ENCODE measurements around the gene GREB1L. TPM values are rescaled to one million over a fixed set of nuclear protein-coding genes. Genes with fewer than 3 reads are reported as not detected.

GREB1L gene
- total and polyA plus RNA-seq, 2 donors (not counting 1 experiment from before 2014, with no cell fraction given): not detected

- no peak overlapping the region for H3K9ac ChIP-seq (ENCODE audit: low read length)
- ATAC-seq (ENCODE audit: low read depth): no peak
- intact Hi-C loops (cut with micrococcal nuclease): no loop called here
- ChIA-PET POLR2A (no interaction called here), CTCF (no interaction called here)
- no peak for DNase-seq
- peaks cover 3% of the 10 kb centered on the region for H3K27me3 Mint-ChIP-seq
- H4K20me1 ChIP-seq (ENCODE audit: control insufficient read depth, insufficient read depth, low read length, poor library complexity, severe bottlenecking): no peaks in the 10 kb centered on the region
- H3K36me3 ChIP-seq (replicated peaks in 1 of 2; ENCODE audit: control extremely low read depth in 1 of 2, control insufficient read depth in 1 of 2, extremely low read depth in 1 of 2, insufficient read depth in 2 of 2, low read length in 1 of 2): no peaks in the 10 kb centered on the region
- no peaks in the 10 kb centered on the region for H3K4me1 Mint-ChIP-seq
- no peak overlapping the region for H3K27ac Mint-ChIP-seq
- peaks cover 3% of the 10 kb centered on the region for H3K9me3 Mint-ChIP-seq (ENCODE audit: insufficient read depth)
- no peak overlapping the region for H2AFZ ChIP-seq (ENCODE audit: insufficient read depth, low read depth, low read length, poor library complexity, severe bottlenecking)
- H3K27ac ChIP-seq (ENCODE audit: low read length in 2 of 2): no peak overlapping the region
- no peaks in the 10 kb centered on the region for H3K79me2 ChIP-seq (ENCODE audit: control insufficient read depth, insufficient read depth, low read length)
- no peak overlapping the region for H3K4me2 ChIP-seq (replicated peaks; ENCODE audit: low read depth, low read length, poor library complexity, severe bottlenecking)
- H3K4me3 Mint-ChIP-seq: no peak overlapping the region
- TF ChIP-seq CTCF (IDR thresholded peaks at IDR 0.05) (no peak), EZH2 (IDR thresholded peaks at IDR 0.05; ENCODE audit: borderline replicate concordance, insufficient read depth, low read depth, low read length, poor library complexity, severe bottlenecking) (no peak)
- H3K27me3 ChIP-seq (replicated peaks in 1 of 4; ENCODE audit: control extremely low read depth in 1 of 4, control insufficient read depth in 3 of 4, insufficient read depth in 4 of 4, low read length in 3 of 4): no peaks in the 10 kb centered on the region
- no peaks in the 10 kb centered on the region for H3K9me3 ChIP-seq (ENCODE audit: control extremely low read depth in 1 of 3, control insufficient read depth in 2 of 3, insufficient read depth in 1 of 3, low read length in 2 of 3)
- no peaks in the 10 kb centered on the region for H3K4me1 ChIP-seq (ENCODE audit: control insufficient read depth in 2 of 2, insufficient read depth in 2 of 2, low read length in 2 of 2)
- no peak overlapping the region for H3K4me3 ChIP-seq (ENCODE audit: control extremely low read depth in 1 of 5, extremely low read depth in 1 of 5, insufficient read depth in 1 of 5, low read depth in 2 of 5, low read length in 4 of 5)
These were observed 39.6 kb downstream of the GREB1L start for GRCh38 chr18:21281603-21282002.

- POLR2A ChIA-PET: no interaction called here
- ATAC-seq (ENCODE audit: low read depth) (no peak), DNase-seq (no peak)
- TF ChIP-seq EZH2 (IDR thresholded peaks at IDR 0.05; ENCODE audit: borderline replicate concordance, insufficient read depth, low read depth, low read length, poor library complexity, severe bottlenecking) (no peak), CTCF (IDR thresholded peaks at IDR 0.05) (no peak)
- Histone ChIP-seq H3K9me3 (ENCODE audit: control extremely low read depth in 1 of 3, control insufficient read depth in 2 of 3, insufficient read depth in 1 of 3, low read length in 2 of 3) (no peaks in the 10 kb centered on the region), H3K79me2 (ENCODE audit: control insufficient read depth, insufficient read depth, low read length) (no peaks in the 10 kb centered on the region), H3K4me3 (ENCODE audit: control extremely low read depth in 1 of 5, extremely low read depth in 1 of 5, insufficient read depth in 1 of 5, low read depth in 2 of 5, low read length in 4 of 5) (no peak overlapping the region), H4K20me1 (ENCODE audit: control insufficient read depth, insufficient read depth, low read length, poor library complexity, severe bottlenecking) (no peaks in the 10 kb centered on the region), H3K27me3 (replicated peaks in 1 of 4; ENCODE audit: control extremely low read depth in 1 of 4, control insufficient read depth in 3 of 4, insufficient read depth in 4 of 4, low read length in 3 of 4) (no peaks in the 10 kb centered on the region), H3K9ac (ENCODE audit: low read length) (no peak overlapping the region), H3K4me2 (replicated peaks; ENCODE audit: low read depth, low read length, poor library complexity, severe bottlenecking) (no peak overlapping the region), H3K27ac (ENCODE audit: low read length in 2 of 2) (no peak overlapping the region), H3K4me1 (ENCODE audit: control insufficient read depth in 2 of 2, insufficient read depth in 2 of 2, low read length in 2 of 2) (no peaks in the 10 kb centered on the region), H2AFZ (ENCODE audit: insufficient read depth, low read depth, low read length, poor library complexity, severe bottlenecking) (no peak overlapping the region), H3K36me3 (replicated peaks in 1 of 2; ENCODE audit: control extremely low read depth in 1 of 2, control insufficient read depth in 1 of 2, extremely low read depth in 1 of 2, insufficient read depth in 2 of 2, low read length in 1 of 2) (no peaks in the 10 kb centered on the region)
- WGBS (ENCODE audit: insufficient coverage): no CpG with 5 or more reads among the region's 3 CpGs
- H3K27ac Mint-ChIP-seq: no peak overlapping the region
- no peaks in the 10 kb centered on the region for H3K9me3 Mint-ChIP-seq (ENCODE audit: insufficient read depth)
- no peaks in the 10 kb centered on the region for H3K4me1 Mint-ChIP-seq
- peaks cover 13% of the 10 kb centered on the region for H3K27me3 Mint-ChIP-seq
- intact Hi-C loops (cut with micrococcal nuclease): no loop called here
- H3K4me3 Mint-ChIP-seq: no peak overlapping the region
- CTCF ChIA-PET: no interaction called here
These were observed 42.5 kb downstream of the GREB1L start for GRCh38 chr18:21284540-21284939.

All from B cell (primary cell).